SK-N-SH (cell line): ENCODE data around the gene OPCML. TPM values are rescaled to one million over a fixed set of nuclear protein-coding genes. Genes with fewer than 3 reads are reported as not detected.

Experiments
- CTCF ChIA-PET: fragments of 300-600, 350-600 bp; formaldehyde crosslinking; extraction: SDS; loops from one replicate; lab custom pipeline; 2021; lab: Yijun Ruan, JAX
- POLR2A ChIA-PET: fragments of 350-600 bp; sonication (Branson Sonifier 250); formaldehyde crosslinking; extraction: SDS; loops from one replicate; lab custom pipeline; 2020; ENCODE audit warnings: antibody characterized with exemption, inconsistent platforms; lab: Yijun Ruan, JAX
- DNase-seq: peaks from one replicate; pipeline ENCODE4 v3.0.0; 2012
- H2AFZ ChIP-seq: fragments of 200-600 bp; sonication (generic); 2 replicates; pipeline ENCODE4 v1.8.1; 2016; ENCODE audit warnings: antibody characterized with exemption, mild to moderate bottlenecking, low read depth
- H3F3A ChIP-seq: fragments of 200-600 bp; sonication (generic); replicated peaks from 2 replicates; pipeline ENCODE3; 2016; ENCODE audit warnings: antibody characterized with exemption, mild to moderate bottlenecking; ENCODE audit not compliant: insufficient read depth
- H3K27ac ChIP-seq, 2 experiments: fragments of 200-500 bp in 1 of 2; fragments of 200-600 bp in 1 of 2; sonication (Bioruptor generic) in 1 of 2; sonication (generic), shearing (Covaris generic) in 1 of 2; 2 replicates each; pipeline versions ENCODE4 v1.5.1 to v1.6.1; 2014 to 2016; ENCODE audit warnings: low read depth in 2 of 2, inconsistent platforms in 1 of 2, low read length in 1 of 2, mild to moderate bottlenecking in 1 of 2, mixed read lengths in 1 of 2
- H3K27me3 ChIP-seq: fragments of 200-600 bp; sonication (generic), shearing (Covaris generic); 2 replicates; pipeline ENCODE4 v1.6.1; 2016; ENCODE audit warnings: mixed run types; ENCODE audit not compliant: insufficient read depth
- H3K36me3 ChIP-seq, 2 experiments: fragments of 200-500 bp in 1 of 2; fragments of 200-600 bp in 1 of 2; sonication (Bioruptor generic) in 1 of 2; sonication (generic) in 1 of 2; replicated peaks in 1 of 2; 2 replicates each; pipeline versions ENCODE3 to v1.5.1; 2014 to 2016; ENCODE audit warnings: low read length in 1 of 2, mild to moderate bottlenecking in 1 of 2; ENCODE audit not compliant: insufficient read depth in 2 of 2, control insufficient read depth in 1 of 2
- H3K4me1 ChIP-seq, 2 experiments: fragments of 200-500 bp in 1 of 2; fragments of 200-600 bp in 1 of 2; sonication (Bioruptor generic) in 1 of 2; sonication (generic), shearing (Covaris generic) in 1 of 2; 2 replicates each; pipeline versions ENCODE4 v1.5.1 to v1.6.1; 2014 to 2016; ENCODE audit warnings: low read depth in 1 of 2, low read length in 1 of 2, mixed run types in 1 of 2; ENCODE audit not compliant: insufficient read depth in 2 of 2, control insufficient read depth in 1 of 2
- H3K4me2 ChIP-seq: fragments of 200-600 bp; sonication (generic), shearing (Covaris generic); 2 replicates; pipeline ENCODE4 v1.6.1; 2017; ENCODE audit warnings: mixed run types
- H3K4me3 ChIP-seq, 2 experiments: fragments of 200-500 bp in 1 of 2; fragments of 200-600 bp in 1 of 2; sonication (Bioruptor generic) in 1 of 2; sonication (generic), shearing (Covaris generic) in 1 of 2; 2 replicates each; pipeline versions ENCODE4 v1.5.1 to v1.8.1; 2014 to 2016; ENCODE audit warnings: low read depth in 2 of 2, inconsistent platforms in 1 of 2, low read length in 1 of 2, mild to moderate bottlenecking in 1 of 2, mixed read lengths in 1 of 2, moderate library complexity in 1 of 2
- H3K79me2 ChIP-seq: fragments of 200-600 bp; sonication (generic); 2 replicates; pipeline ENCODE4 v1.8.1; 2017; ENCODE audit warnings: mild to moderate bottlenecking; ENCODE audit not compliant: insufficient read depth
- H3K9ac ChIP-seq: fragments of 200-600 bp; sonication (generic); 2 replicates; pipeline ENCODE4 v1.6.1; 2017; ENCODE audit warnings: mixed run types
- H3K9me2 ChIP-seq: fragments of 200-600 bp; sonication (generic); 2 replicates; pipeline ENCODE4 v1.6.1; 2017; ENCODE audit warnings: mixed run types
- H3K9me3 ChIP-seq: fragments of 200-600 bp; sonication (generic); 2 replicates; pipeline ENCODE4 v1.6.1; 2017; ENCODE audit warnings: mixed run types, mild to moderate bottlenecking, moderate library complexity
- H4K20me1 ChIP-seq: fragments of 200-600 bp; sonication (generic); 2 replicates; pipeline ENCODE4 v1.6.1; 2017; ENCODE audit warnings: mild to moderate bottlenecking, mixed run types; ENCODE audit not compliant: insufficient read depth
- FOXJ3 ChIP-seq: sonication (generic); formaldehyde crosslinking; IDR thresholded peaks from 2 replicates; pipeline ENCODE4 v1.5.1; 2020; ENCODE audit warnings: mild to moderate bottlenecking, missing genetic modification reagents
- GATA2 ChIP-seq: sonication (generic); formaldehyde crosslinking; IDR thresholded peaks from 2 replicates; pipeline ENCODE4 v1.5.0; 2020; ENCODE audit warnings: mild to moderate bottlenecking, missing genetic modification reagents
- NRF1 ChIP-seq: IDR thresholded peaks from 2 replicates; pipeline ENCODE4 v1.6.1; 2012; ENCODE audit warnings: low read depth, mild to moderate bottlenecking, low read length
- RAD21 ChIP-seq: IDR thresholded peaks from 2 replicates; pipeline ENCODE4 v1.6.1; 2012; ENCODE audit warnings: mild to moderate bottlenecking, low read length
- RCOR1 ChIP-seq: fragments of 150-350 bp; IDR thresholded peaks from 2 replicates; pipeline ENCODE4 v1.6.1; 2017; ENCODE audit warnings: antibody characterized with exemption, low read length
- RXRA ChIP-seq: IDR thresholded peaks from 2 replicates; pipeline ENCODE4 v1.4.0; 2012; ENCODE audit warnings: low read depth, mild to moderate bottlenecking, borderline replicate concordance
- SMC3 ChIP-seq: IDR thresholded peaks from 2 replicates; pipeline ENCODE4 v1.6.1; 2012; ENCODE audit warnings: low read depth, low read length, improper control_type of control experiment
- TCF12 ChIP-seq: IDR thresholded peaks from 2 replicates; pipeline ENCODE4 v1.4.0; 2012
- WGBS: methylation state at CpG from one replicate; pipeline ENCODE4 v1.1.6; 2017; ENCODE audit warnings: low lambda C conversion rate; 5-methylcytosine and 5-hydroxymethylcytosine counted together
- polyA plus RNA-seq, 3 experiments: library from polyadenylated mRNA; depleted of rRNA; stranded (reverse); fragments of >200 nt; gene quantifications; 2 replicates each; pipeline ENCODE4 v1.2.3, GENCODE V29; 2012
- TF ChIP-seq, protein P1 (sequence below): fragments of 150-350 bp; IDR thresholded peaks from 2 replicates; pipeline ENCODE4 v1.6.1; 2017; ENCODE audit warnings: antibody characterized with exemption, low read length, low read depth, borderline replicate concordance
- TF ChIP-seq, protein P2 (sequence below): IDR thresholded peaks from 2 replicates; pipeline ENCODE4; 2012
- TF ChIP-seq, protein P3 (sequence below): IDR thresholded peaks from 2 replicates; pipeline ENCODE4 v1.6.1; 2012; ENCODE audit warnings: mild to moderate bottlenecking, low read depth, low read length, moderate library complexity

Gene OPCML
- polyA plus RNA-seq, 1 of the 3 experiments (the other 2 are of a cell fraction), result not detected

DNA sequence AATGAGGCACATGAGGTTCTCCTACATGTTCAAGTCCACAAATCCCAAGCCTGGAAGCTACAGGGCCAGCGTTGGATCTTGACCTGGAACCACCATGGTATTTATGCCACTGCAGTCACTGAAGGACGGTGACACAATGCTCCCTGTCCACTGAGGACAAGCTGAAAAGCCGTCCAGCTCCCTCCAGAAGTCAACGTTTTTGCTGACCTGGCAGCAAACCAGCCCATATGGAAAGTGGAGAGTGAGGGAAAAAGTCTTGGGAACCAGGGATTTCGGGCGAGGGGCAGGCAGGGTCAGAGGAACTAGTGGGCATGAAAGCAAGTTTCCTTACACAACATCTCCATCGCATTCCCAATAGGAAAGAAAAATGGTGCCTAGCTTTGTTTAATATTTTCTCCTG lies 33.3 kb downstream of the OPCML start:
- no peaks in the 10 kb centered on the region for H3K27me3 ChIP-seq
- no peaks in the 10 kb centered on the region for H3K36me3 ChIP-seq
- no peak overlapping the region for H3K4me2 ChIP-seq
- ChIA-PET POLR2A (no interaction called here), CTCF (no interaction called here)
- no peak overlapping the region for H3K9ac ChIP-seq
- H3K79me2 ChIP-seq, result no peaks in the 10 kb centered on the region
- no peak overlapping the region for H3K27ac ChIP-seq
- H3F3A ChIP-seq, result no peaks in the 10 kb centered on the region
- H3K9me3 ChIP-seq, result no peaks in the 10 kb centered on the region
- no peak overlapping the region for H2AFZ ChIP-seq
- TF ChIP-seq GATA2 (no peak), RCOR1 (no peak), RXRA (no peak), FOXJ3 (CRISPR knock-in tag) (no peak), RAD21 (no peak), TCF12 (no peak)
- TF ChIP-seq, protein P1, sequence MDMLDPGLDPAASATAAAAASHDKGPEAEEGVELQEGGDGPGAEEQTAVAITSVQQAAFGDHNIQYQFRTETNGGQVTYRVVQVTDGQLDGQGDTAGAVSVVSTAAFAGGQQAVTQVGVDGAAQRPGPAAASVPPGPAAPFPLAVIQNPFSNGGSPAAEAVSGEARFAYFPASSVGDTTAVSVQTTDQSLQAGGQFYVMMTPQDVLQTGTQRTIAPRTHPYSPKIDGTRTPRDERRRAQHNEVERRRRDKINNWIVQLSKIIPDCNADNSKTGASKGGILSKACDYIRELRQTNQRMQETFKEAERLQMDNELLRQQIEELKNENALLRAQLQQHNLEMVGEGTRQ, result no peak
- TF ChIP-seq, protein P2, sequence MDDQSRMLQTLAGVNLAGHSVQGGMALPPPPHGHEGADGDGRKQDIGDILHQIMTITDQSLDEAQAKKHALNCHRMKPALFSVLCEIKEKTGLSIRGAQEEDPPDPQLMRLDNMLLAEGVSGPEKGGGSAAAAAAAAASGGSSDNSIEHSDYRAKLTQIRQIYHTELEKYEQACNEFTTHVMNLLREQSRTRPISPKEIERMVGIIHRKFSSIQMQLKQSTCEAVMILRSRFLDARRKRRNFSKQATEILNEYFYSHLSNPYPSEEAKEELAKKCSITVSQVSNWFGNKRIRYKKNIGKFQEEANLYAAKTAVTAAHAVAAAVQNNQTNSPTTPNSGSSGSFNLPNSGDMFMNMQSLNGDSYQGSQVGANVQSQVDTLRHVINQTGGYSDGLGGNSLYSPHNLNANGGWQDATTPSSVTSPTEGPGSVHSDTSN, result no peak
- DNase-seq, result no peak
- no peaks in the 10 kb centered on the region for H4K20me1 ChIP-seq
- H3K9me2 ChIP-seq, result no peaks in the 10 kb centered on the region
- no peak overlapping the region for H3K4me3 ChIP-seq
- H3K4me1 ChIP-seq, result no peaks in the 10 kb centered on the region
- WGBS, result 21% methylated on average over 7 of the region's 7 CpGs

DNA sequence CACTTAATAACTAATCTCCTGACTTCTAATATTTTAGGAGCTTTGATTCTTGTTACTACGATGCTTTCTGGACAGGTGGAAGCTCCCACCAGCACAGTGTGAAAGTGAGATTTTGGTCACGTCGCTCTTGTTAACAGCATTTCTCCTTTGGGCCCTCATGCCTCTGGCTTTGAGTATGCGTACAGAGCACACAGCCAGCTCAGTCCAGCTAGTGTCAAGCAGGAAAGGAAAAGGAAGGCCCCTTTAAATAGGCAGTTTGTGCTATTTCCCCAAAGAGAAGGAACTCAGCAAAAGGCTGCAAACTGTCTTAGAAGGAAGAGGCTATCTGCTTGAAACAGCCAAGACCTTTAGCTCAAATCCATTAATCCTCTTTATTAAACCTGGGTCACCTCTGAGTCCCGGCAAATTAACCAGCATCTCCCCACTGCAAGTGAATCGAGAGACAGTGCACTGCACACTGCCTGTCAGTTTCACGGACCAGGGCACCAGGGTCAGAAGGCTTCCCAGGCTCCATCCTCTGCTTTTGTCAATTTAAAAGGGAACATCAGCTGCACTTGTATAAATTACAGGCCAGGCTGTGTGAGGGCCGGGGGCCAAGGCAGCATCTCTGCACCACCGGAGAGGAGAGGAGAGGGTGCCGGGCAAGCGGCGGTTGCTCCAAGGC lies 34.7 kb downstream of the OPCML start:
- CTCF ChIA-PET, result interaction anchor here (1.3 kb wide), 1 partner anchor 334 kb away, joined by 3 read pairs; no protein-coding TSS in a partner anchor
- no peak overlapping the region for H3K4me2 ChIP-seq
- H3K4me1 ChIP-seq, result no peaks in the 10 kb centered on the region
- H3K27me3 ChIP-seq, result no peaks in the 10 kb centered on the region
- H2AFZ ChIP-seq, result no peak overlapping the region
- DNase-seq, result no peak
- POLR2A ChIA-PET, result no interaction called here
- no peak overlapping the region for H3K9ac ChIP-seq
- no peaks in the 10 kb centered on the region for H3F3A ChIP-seq
- H3K9me3 ChIP-seq, result no peaks in the 10 kb centered on the region
- TF ChIP-seq NRF1 (no peak), SMC3 (no peak)
- TF ChIP-seq, protein P3, sequence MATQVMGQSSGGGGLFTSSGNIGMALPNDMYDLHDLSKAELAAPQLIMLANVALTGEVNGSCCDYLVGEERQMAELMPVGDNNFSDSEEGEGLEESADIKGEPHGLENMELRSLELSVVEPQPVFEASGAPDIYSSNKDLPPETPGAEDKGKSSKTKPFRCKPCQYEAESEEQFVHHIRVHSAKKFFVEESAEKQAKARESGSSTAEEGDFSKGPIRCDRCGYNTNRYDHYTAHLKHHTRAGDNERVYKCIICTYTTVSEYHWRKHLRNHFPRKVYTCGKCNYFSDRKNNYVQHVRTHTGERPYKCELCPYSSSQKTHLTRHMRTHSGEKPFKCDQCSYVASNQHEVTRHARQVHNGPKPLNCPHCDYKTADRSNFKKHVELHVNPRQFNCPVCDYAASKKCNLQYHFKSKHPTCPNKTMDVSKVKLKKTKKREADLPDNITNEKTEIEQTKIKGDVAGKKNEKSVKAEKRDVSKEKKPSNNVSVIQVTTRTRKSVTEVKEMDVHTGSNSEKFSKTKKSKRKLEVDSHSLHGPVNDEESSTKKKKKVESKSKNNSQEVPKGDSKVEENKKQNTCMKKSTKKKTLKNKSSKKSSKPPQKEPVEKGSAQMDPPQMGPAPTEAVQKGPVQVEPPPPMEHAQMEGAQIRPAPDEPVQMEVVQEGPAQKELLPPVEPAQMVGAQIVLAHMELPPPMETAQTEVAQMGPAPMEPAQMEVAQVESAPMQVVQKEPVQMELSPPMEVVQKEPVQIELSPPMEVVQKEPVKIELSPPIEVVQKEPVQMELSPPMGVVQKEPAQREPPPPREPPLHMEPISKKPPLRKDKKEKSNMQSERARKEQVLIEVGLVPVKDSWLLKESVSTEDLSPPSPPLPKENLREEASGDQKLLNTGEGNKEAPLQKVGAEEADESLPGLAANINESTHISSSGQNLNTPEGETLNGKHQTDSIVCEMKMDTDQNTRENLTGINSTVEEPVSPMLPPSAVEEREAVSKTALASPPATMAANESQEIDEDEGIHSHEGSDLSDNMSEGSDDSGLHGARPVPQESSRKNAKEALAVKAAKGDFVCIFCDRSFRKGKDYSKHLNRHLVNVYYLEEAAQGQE, result no peak
- TF ChIP-seq, all 33 proteins: peak for 0
- 18% methylated on average over 6 of the region's 12 CpGs for WGBS
- no peaks in the 10 kb centered on the region for H3K79me2 ChIP-seq
- H3K9me2 ChIP-seq, result no peaks in the 10 kb centered on the region
- H4K20me1 ChIP-seq, result no peaks in the 10 kb centered on the region
- H3K4me3 ChIP-seq, result no peak overlapping the region
- H3K27ac ChIP-seq, result no peak overlapping the region
- no peaks in the 10 kb centered on the region for H3K36me3 ChIP-seq
